ENCODE results near the gene ZNF320. TPM values are rescaled to one million over a fixed set of nuclear protein-coding genes. Genes with fewer than 3 reads are reported as not detected.
"Not testable (repeated sequence)": the region's sequence is repeated elsewhere in the genome, so short reads cannot be mapped to it uniquely, and the experiment has no call there.

The ZNF320 gene
- total and polyA plus RNA-seq, 2 experiments from 2014 or later, result 5.6 to 35.0 TPM

GRCh38 chr19:52936954-52937325 lies 39.5 kb upstream of the ZNF320 start:
- DNase-seq (ENCODE audit: low spot score), result peak; percentile 35
- no peaks in the 10 kb centered on the region for H3K27me3 ChIP-seq
- H2AFZ ChIP-seq, result no peak overlapping the region
- no peaks in the 10 kb centered on the region for H3K9me2 ChIP-seq (replicated peaks; ENCODE audit: insufficient read depth)
- H3K4me2 ChIP-seq, result peak overlapping the region; percentile 48
- H3K9me3 ChIP-seq (ENCODE audit: low read depth), result no peaks in the 10 kb centered on the region
- H3K36me3 ChIP-seq (replicated peaks; ENCODE audit: insufficient read depth, low read depth), result peaks cover 2% of the 10 kb centered on the region
- WGBS (ENCODE audit: low lambda C conversion rate, missing lambda C conversion rate), result 69% methylated on average over 7 of the region's 7 CpGs
- peak overlapping the region; percentile 82 for H3K27ac ChIP-seq
- H3K4me1 ChIP-seq (ENCODE audit: insufficient read depth), result peaks cover 27% of the 10 kb centered on the region
- H4K20me1 ChIP-seq (ENCODE audit: insufficient read depth, poor library complexity, severe bottlenecking), result no peaks in the 10 kb centered on the region
- peaks cover 66% of the 10 kb centered on the region for H3K79me2 ChIP-seq
- TF ChIP-seq EZH2phosphoT487 (IDR thresholded peaks at IDR 0.05; ENCODE audit: low read depth, severe bottlenecking, unreplicated experiment) (no peak), EZH2 (IDR thresholded peaks at IDR 0.05; ENCODE audit: borderline replicate concordance) (no peak), CTCF (IDR thresholded peaks at IDR 0.05; ENCODE audit: poor library complexity) (no peak)
- no peak overlapping the region for H3K4me3 ChIP-seq

- no peak overlapping the region for H3K4me3 ChIP-seq
- peak overlapping the region; percentile 82 for H3K27ac ChIP-seq
- DNase-seq (ENCODE audit: low spot score), result peak; percentile 54
- H3K9me2 ChIP-seq (replicated peaks; ENCODE audit: insufficient read depth), result no peaks in the 10 kb centered on the region
- WGBS (ENCODE audit: low lambda C conversion rate, missing lambda C conversion rate), result 30% methylated on average over 12 of the region's 12 CpGs
- no peaks in the 10 kb centered on the region for H3K27me3 ChIP-seq
- peak overlapping the region; percentile 48 for H3K4me2 ChIP-seq
- H3K36me3 ChIP-seq (replicated peaks; ENCODE audit: insufficient read depth, low read depth), result peaks cover 2% of the 10 kb centered on the region
- no peaks in the 10 kb centered on the region for H4K20me1 ChIP-seq (ENCODE audit: insufficient read depth, poor library complexity, severe bottlenecking)
- no peak overlapping the region for H2AFZ ChIP-seq
- TF ChIP-seq EZH2 (IDR thresholded peaks at IDR 0.05; ENCODE audit: borderline replicate concordance), result no peak
- TF ChIP-seq CTCF (IDR thresholded peaks at IDR 0.05; ENCODE audit: poor library complexity), result no peak
- peaks cover 68% of the 10 kb centered on the region for H3K79me2 ChIP-seq
- H3K9me3 ChIP-seq (ENCODE audit: low read depth), result no peaks in the 10 kb centered on the region
- peaks cover 27% of the 10 kb centered on the region for H3K4me1 ChIP-seq (ENCODE audit: insufficient read depth)
These were observed 38.9 kb upstream of the ZNF320 start for GRCh38 chr19:52936151-52936953.

GRCh38 chr19:52935434-52935833 lies 38.0 kb upstream of the ZNF320 start:
- H3K4me1 ChIP-seq (ENCODE audit: insufficient read depth), result peaks cover 27% of the 10 kb centered on the region
- WGBS (ENCODE audit: low lambda C conversion rate, missing lambda C conversion rate), result 57% methylated on average over 8 of the region's 8 CpGs
- H3K4me2 ChIP-seq, result peak overlapping the region; percentile 48
- no peaks in the 10 kb centered on the region for H3K9me3 ChIP-seq (ENCODE audit: low read depth)
- H3K79me2 ChIP-seq, result peaks cover 60% of the 10 kb centered on the region
- no peak overlapping the region for H3K4me3 ChIP-seq
- TF ChIP-seq CTCF (IDR thresholded peaks at IDR 0.05; ENCODE audit: poor library complexity) (no peak), EZH2 (IDR thresholded peaks at IDR 0.05; ENCODE audit: borderline replicate concordance) (no peak), EZH2phosphoT487 (IDR thresholded peaks at IDR 0.05; ENCODE audit: low read depth, severe bottlenecking, unreplicated experiment) (no peak)
- H4K20me1 ChIP-seq (ENCODE audit: insufficient read depth, poor library complexity, severe bottlenecking), result no peaks in the 10 kb centered on the region
- H3K27ac ChIP-seq, result peak overlapping the region; percentile 82
- no peaks in the 10 kb centered on the region for H3K9me2 ChIP-seq (replicated peaks; ENCODE audit: insufficient read depth)
- no peaks in the 10 kb centered on the region for H3K27me3 ChIP-seq
- peaks cover 2% of the 10 kb centered on the region for H3K36me3 ChIP-seq (replicated peaks; ENCODE audit: insufficient read depth, low read depth)
- peak; percentile 71 for DNase-seq (ENCODE audit: low spot score)
- no peak overlapping the region for H2AFZ ChIP-seq

- H3K4me2 ChIP-seq, result peak overlapping the region; percentile 99
- 94% methylated on average over 9 of the region's 9 CpGs for WGBS (ENCODE audit: low lambda C conversion rate, missing lambda C conversion rate)
These were observed 27.2 kb upstream of the ZNF320 start for GRCh38 chr19:52924641-52925040.

More at GRCh38 chr19:52924641-52925040, 27.2 kb upstream of the ZNF320 start:
- not testable (repeated sequence) for H2AFZ ChIP-seq; DNase-seq (ENCODE audit: low spot score); H3K36me3 ChIP-seq (replicated peaks; ENCODE audit: insufficient read depth, low read depth); H3K4me3 ChIP-seq; H3K27me3 ChIP-seq; H3K9me3 ChIP-seq (ENCODE audit: low read depth); H4K20me1 ChIP-seq (ENCODE audit: insufficient read depth, poor library complexity, severe bottlenecking); H3K9me2 ChIP-seq (replicated peaks; ENCODE audit: insufficient read depth)
- H3K79me2 ChIP-seq, result peaks cover 12% of the 10 kb centered on the region
- peak overlapping the region; percentile 99 for H3K27ac ChIP-seq
- H3K4me1 ChIP-seq (ENCODE audit: insufficient read depth), result peaks cover 12% of the 10 kb centered on the region
